Tibial artery (tissue), 4 donors: ENCODE measurements around the gene DNASE2.

Source experiments
- DNase-seq, 2 donors: peaks; one replicate each; pipeline ENCODE4 v3.0.0-alpha.2; 2019
- H3K27ac ChIP-seq, 2 donors: fragments of 200-600 bp; sonication (generic) in 1 of 2; 1 replicate in 1 of 2; 2 replicates in 1 of 2; pipeline ENCODE4 v1.5.1; 2018 to 2019; ENCODE audit warnings: mild to moderate bottlenecking in 1 of 2
- H3K27me3 ChIP-seq, 2 donors: fragments of 200-600 bp; sonication (generic) in 1 of 2; one replicate each; pipeline versions ENCODE4 v1.5.1 to v1.6.0; 2016 to 2019
- H3K36me3 ChIP-seq, 3 donors: fragments of 200-600 bp; sonication (generic) in 2 of 3; one replicate each; pipeline ENCODE4 v1.5.1; 2016 to 2019; ENCODE audit warnings: mild to moderate bottlenecking in 2 of 3
- H3K4me1 ChIP-seq, 4 donors: fragments of 200-600 bp; sonication (generic) in 2 of 4; 1 replicate in 3 of 4; 2 replicates in 1 of 4; pipeline ENCODE4 v1.5.1; 2016 to 2019
- H3K4me3 ChIP-seq, 2 donors: fragments of 200-600 bp; sonication (generic) in 1 of 2; 1 replicate in 1 of 2; 2 replicates in 1 of 2; pipeline ENCODE4 v1.5.1; 2018 to 2019; ENCODE audit warnings: mild to moderate bottlenecking in 2 of 2
- H3K9me3 ChIP-seq, 3 donors: fragments of 200-600 bp; sonication (generic) in 1 of 3; one replicate each; pipeline ENCODE4 v1.5.1; 2016 to 2019
- intact Hi-C: fragments of 100-400 bp; cut with DNase I; formaldehyde crosslinking; loops from one replicate; pipeline ENCODE4 v1.15.0; 2023; ENCODE audit warnings: low total_unique reads
- TF ChIP-seq, protein P1 (sequence below), 2 experiments: fragments of 200-600 bp in 1 of 2; fragments of 450-650 bp in 1 of 2; IDR thresholded peaks; one replicate each; pipeline ENCODE4 v1.5.1; 2017 to 2019; ENCODE audit warnings: antibody characterized with exemption in 2 of 2, mild to moderate bottlenecking in 1 of 2, moderate library complexity in 1 of 2

The DNASE2 gene, protein sequence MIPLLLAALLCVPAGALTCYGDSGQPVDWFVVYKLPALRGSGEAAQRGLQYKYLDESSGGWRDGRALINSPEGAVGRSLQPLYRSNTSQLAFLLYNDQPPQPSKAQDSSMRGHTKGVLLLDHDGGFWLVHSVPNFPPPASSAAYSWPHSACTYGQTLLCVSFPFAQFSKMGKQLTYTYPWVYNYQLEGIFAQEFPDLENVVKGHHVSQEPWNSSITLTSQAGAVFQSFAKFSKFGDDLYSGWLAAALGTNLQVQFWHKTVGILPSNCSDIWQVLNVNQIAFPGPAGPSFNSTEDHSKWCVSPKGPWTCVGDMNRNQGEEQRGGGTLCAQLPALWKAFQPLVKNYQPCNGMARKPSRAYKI

DNA sequence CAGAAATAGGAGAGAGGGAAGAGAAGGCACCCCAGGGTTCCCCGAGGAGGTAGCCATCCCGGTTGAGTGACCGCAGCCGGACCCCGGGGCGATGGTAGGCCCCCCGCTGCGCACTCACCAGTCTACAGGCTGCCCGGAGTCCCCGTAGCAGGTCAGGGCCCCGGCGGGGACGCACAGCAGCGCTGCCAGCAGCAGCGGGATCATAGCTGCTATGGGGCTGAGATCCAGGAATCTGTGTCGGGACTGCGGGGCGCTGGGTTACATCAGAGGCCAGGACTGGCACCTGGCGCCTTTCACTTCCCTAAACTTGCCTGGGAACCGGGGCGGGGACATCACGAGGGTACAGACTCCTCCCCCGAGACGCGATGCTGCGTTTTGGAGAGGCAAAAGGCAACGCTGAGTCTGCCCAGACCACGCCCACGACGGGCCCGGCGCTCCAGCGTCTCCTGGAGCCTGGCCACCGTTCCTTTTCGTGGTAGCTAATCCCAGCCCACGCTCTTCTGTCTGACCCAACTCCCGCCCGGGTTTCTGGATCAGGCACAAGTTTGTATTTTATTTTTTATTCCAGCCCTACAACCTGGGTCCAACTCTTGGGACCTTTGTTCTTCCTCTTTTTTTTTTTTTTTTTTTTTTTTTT, at the start of gene DNASE2:
Gene DNASE2 (minus strand): TSS at position 278 of the 637 bp plus-strand sequence. CDS start 74 bp downstream, at position 204.
- TF ChIP-seq, protein P1, sequence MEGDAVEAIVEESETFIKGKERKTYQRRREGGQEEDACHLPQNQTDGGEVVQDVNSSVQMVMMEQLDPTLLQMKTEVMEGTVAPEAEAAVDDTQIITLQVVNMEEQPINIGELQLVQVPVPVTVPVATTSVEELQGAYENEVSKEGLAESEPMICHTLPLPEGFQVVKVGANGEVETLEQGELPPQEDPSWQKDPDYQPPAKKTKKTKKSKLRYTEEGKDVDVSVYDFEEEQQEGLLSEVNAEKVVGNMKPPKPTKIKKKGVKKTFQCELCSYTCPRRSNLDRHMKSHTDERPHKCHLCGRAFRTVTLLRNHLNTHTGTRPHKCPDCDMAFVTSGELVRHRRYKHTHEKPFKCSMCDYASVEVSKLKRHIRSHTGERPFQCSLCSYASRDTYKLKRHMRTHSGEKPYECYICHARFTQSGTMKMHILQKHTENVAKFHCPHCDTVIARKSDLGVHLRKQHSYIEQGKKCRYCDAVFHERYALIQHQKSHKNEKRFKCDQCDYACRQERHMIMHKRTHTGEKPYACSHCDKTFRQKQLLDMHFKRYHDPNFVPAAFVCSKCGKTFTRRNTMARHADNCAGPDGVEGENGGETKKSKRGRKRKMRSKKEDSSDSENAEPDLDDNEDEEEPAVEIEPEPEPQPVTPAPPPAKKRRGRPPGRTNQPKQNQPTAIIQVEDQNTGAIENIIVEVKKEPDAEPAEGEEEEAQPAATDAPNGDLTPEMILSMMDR (IDR thresholded peaks at IDR 0.05), result no peak

DNA sequence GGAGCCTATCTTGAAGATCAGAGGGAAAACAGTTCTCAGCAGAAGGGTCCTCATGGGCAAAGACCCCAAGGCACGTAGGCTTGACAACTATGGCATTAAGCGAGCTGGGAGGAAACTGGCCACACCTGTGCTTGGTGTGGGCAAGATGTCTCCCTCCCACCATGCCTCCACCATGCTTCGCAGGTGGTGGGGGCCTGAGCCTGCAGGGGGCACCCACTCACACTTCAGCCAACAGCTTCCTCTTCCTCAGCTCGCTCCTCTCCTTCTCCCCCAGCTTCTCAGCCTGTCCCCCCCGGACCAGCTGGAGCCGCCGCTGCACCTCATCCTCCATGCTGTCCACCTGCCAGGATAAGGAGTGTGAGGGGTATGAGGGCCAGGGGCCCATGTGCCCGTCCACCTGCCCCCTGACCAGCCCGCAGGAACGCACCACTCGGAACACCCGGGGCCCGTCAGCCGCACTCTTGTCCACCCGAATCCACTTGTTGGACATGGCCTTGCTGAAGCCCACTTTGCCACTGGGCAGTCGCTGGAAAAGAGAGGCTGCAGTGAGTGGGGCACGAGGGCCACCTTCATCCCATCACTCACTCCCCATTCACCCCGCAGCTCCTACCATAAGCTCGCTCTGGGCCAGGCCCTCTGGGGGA, 48.9 kb upstream of the DNASE2 start:
- peaks cover 0 to 19% (median 17%) of the 10 kb centered on the region in 4 donors for H3K4me1 ChIP-seq
- intact Hi-C loops, result no loop called here
- DNase-seq, result no peak
- no peaks in the 10 kb centered on the region for H3K9me3 ChIP-seq
- H3K4me3 ChIP-seq, result no peak overlapping the region
- H3K27me3 ChIP-seq, result no peaks in the 10 kb centered on the region
- H3K27ac ChIP-seq, result no peak overlapping the region
- H3K36me3 ChIP-seq, result peaks cover 47 to 59% (median 53%) of the 10 kb centered on the region in 3 donors
- TF ChIP-seq, protein P1 (IDR thresholded peaks at IDR 0.05), result no peak

More for the DNA sequence above, at the start of gene DNASE2:
- H3K36me3 ChIP-seq, result peaks cover 20 to 26% (median 24%) of the 10 kb centered on the region in 3 donors
- peak within 1 kb of the TSS; percentile 95 for H3K27ac ChIP-seq
- peaks cover 0 to 33% (median 20%) of the 10 kb centered on the region in 4 donors for H3K4me1 ChIP-seq
- H3K4me3 ChIP-seq, result peak within 1 kb of the TSS; percentile 77 to 78
- H3K9me3 ChIP-seq, result peaks cover 0 to 13% (median 5%) of the 10 kb centered on the region in 3 donors
- intact Hi-C loops, result loop anchor here (10.0 kb wide), 1 partner anchor 64 kb away; the partner anchor contains the start of gene RAD23A
- peak; percentile 98 to 99 for DNase-seq
- H3K27me3 ChIP-seq, result peaks cover 0 to 26% of the 10 kb centered on the region in 2 donors

DNA sequence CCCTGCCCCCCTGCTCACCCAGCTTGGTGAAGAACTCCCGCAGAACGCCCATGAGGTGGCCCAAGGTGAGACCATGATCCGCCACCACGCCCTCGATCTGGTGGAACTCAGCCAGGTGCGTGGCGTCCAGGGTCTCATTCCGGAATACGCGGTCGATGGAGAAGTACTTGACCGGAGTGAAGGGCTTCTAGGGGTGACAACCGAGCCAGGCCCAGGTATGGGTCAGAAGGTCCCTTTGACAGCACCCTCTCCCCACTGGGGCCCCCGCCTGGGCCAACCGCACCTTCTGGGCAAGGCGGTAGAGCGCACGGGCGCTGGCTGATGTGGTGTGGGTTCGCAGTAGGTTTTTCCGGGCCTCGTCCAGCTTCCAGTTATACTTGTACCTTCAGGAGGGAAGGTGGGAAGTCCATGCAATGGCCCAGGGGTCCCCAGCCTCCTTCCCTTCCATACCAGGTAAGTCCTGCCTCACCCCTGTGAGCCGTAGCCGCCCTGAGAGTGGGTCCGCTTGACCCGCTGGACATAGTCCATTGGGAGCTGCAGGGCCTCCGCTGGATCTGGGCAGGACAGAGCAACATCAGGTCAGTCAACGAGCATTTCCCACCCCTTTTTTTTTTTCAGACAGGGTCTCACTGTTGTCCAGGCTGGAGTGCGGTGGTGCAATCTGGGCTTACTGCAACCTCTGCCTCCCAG, 43.5 kb upstream of the DNASE2 start:
- H3K4me3 ChIP-seq, result no peak overlapping the region
- H3K36me3 ChIP-seq, result peaks cover 70 to 78% (median 73%) of the 10 kb centered on the region in 3 donors
- no peaks in the 10 kb centered on the region for H3K4me1 ChIP-seq
- no peaks in the 10 kb centered on the region for H3K9me3 ChIP-seq
- H3K27me3 ChIP-seq, result no peaks in the 10 kb centered on the region
- DNase-seq, result no peak
- no peak overlapping the region for H3K27ac ChIP-seq
- intact Hi-C loops, result no loop called here
- TF ChIP-seq, protein P1 (IDR thresholded peaks at IDR 0.05), result no peak

DNA sequence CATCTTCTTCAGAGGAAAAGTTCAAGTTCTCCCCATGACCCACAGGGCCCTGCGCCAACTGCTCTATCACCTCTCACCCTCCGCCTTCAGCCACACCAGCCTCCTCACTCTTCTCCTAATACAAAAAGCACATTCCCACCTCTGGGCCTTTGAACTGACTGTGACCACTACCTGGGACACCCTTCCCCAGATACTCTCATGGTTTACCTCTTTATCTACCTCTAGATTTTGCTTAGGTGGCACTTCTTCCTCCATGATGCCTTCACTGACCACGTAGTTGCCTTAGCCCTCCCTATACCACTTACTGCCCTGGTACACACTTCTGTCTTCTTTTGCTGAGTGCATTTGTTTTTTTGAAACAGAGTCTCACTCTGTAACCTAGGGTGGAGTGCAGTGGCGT, 41.7 kb upstream of the DNASE2 start:
- TF ChIP-seq, protein P1 (IDR thresholded peaks at IDR 0.05), result no peak
- Histone ChIP-seq H3K4me3 (no peak overlapping the region), H3K9me3 (no peaks in the 10 kb centered on the region), H3K27me3 (no peaks in the 10 kb centered on the region), H3K36me3 (peaks cover 55 to 60% (median 55%) of the 10 kb centered on the region in 3 donors), H3K4me1 (peaks cover 0 to 6% (median 3%) of the 10 kb centered on the region in 4 donors), H3K27ac (no peak overlapping the region)
- no peak for DNase-seq
- intact Hi-C loops, result no loop called here

DNA sequence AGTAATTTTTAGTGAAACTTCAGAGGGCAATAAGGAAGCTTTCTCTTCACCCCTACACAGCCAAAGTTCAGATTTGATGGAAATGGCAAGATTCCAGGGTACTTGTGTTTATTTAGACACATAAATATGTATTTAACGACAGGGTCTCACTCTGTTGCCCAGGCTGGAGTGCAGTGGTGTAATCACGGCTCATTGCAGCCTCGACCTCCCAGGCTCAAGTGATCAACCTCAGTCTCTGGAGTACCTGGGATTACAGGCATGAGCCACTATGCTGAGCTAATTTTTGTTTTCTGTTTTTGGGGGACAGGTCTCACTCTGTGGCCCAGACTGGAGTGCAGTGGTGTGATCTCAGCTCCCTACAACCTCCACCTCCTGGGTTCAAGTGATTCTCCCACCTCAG, 39.8 kb upstream of the DNASE2 start:
- intact Hi-C loops, result no loop called here
- TF ChIP-seq, protein P1 (IDR thresholded peaks at IDR 0.05), result no peak
- DNase-seq, result no peak
- peaks cover 38 to 41% (median 38%) of the 10 kb centered on the region in 3 donors for H3K36me3 ChIP-seq
- H3K4me1 ChIP-seq, result peaks cover 0 to 6% (median 3%) of the 10 kb centered on the region in 4 donors
- no peak overlapping the region for H3K27ac ChIP-seq
- H3K9me3 ChIP-seq, result no peaks in the 10 kb centered on the region
- no peaks in the 10 kb centered on the region for H3K27me3 ChIP-seq
- H3K4me3 ChIP-seq, result no peak overlapping the region
